DMS53 treated with DMSO at 0.1 percent for 48 hours (cell line): ENCODE results near the gene DENND1A.
"Not testable (repeated sequence)": the region's sequence is repeated elsewhere in the genome, so short reads cannot be mapped to it uniquely, and the experiment has no call there.

Experiments
- DNase-seq: peaks from one replicate; lab custom pipeline; 2025; ENCODE audit not compliant: unreplicated experiment; lab: John Stamatoyannopoulos, UW

DENND1A gene

GRCh38 chr9:123447934-123448646 lies 481.8 kb downstream of the DENND1A start:
- DNase-seq = no peak

- no peak for DNase-seq
Observed at GRCh38 chr9:123445981-123446610, 483.8 kb downstream of the DENND1A start.

GRCh38 chr9:123445116-123445515 lies 484.8 kb downstream of the DENND1A start:
- no peak for DNase-seq

- DNase-seq = no peak
Observed at GRCh38 chr9:123441769-123442168, 488.2 kb downstream of the DENND1A start.

DNA sequence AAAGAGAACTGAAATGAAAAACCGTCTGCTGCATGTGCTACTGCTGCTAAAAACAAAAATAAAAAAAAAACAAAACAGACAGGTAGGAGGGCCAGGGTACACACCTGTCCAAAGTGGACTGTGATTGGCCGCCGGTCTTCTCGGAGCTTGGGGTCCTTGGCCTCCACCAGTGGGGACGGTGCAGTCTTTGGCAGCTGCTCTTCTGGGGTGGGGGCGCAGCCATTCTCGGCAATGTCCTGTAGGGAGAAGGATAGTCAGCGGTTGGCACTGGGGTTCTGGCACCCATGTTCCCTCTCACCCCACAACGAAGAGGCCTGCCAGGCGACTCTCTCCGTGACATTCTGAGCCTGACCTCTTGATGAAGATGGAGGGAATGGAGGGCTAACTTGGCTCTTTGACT lies 489.7 kb downstream of the DENND1A start:
- DNase-seq = no peak

GRCh38 chr9:123438821-123439220 lies 491.1 kb downstream of the DENND1A start:
- DNase-seq = no peak

DNA sequence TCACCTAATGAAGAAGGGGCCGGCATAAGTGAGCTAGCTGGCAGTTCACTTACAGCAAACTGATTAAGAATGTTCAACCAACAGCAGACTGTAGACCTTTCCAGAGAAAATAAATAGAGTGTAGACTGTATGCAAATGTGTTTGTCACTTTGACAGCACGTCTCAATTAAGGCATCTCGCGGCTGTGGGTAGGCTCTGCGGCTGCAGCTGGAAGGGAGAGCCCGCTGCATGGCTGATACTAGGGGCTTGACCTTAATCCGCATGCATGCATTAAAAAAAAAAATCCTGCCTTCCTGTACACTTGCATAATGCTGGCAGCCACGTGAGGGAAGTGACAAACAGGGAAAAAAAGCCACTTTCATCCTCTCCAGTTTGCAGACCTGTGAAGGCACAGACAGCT lies 491.6 kb downstream of the DENND1A start:
- no peak for DNase-seq

- no peak for DNase-seq
Observed at GRCh38 chr9:123437201-123437600, 492.7 kb downstream of the DENND1A start.

DNA sequence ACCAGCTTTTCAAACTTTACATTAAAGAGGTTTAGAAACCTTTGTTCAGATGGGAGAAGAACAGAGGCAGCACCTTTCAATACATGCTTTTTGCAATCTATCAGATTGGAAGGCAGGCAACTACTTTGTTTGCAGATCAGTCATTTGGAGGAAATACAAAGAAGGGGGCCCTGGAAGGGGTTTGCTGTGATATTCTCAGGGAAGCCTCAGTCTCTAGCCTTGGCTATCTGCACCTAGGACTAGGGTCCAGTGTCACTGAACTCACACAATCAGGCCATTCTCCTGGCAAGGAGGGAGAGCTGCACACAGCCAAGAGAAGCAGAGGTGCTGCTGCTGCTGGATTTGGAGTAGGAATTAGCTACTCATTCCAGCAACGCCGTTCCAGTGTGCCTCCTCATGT lies 494.5 kb downstream of the DENND1A start:
- no peak for DNase-seq

- DNase-seq = no peak
Observed at GRCh38 chr9:123434619-123435240, 495.2 kb downstream of the DENND1A start.

GRCh38 chr9:123432331-123433236 lies 497.3 kb downstream of the DENND1A start:
- no peak for DNase-seq

- DNase-seq = no peak
Observed at GRCh38 chr9:123431581-123431980, 498.3 kb downstream of the DENND1A start.

GRCh38 chr9:123428450-123428849 lies 501.5 kb downstream of the DENND1A start:
- DNase-seq = not testable (repeated sequence)

DNA sequence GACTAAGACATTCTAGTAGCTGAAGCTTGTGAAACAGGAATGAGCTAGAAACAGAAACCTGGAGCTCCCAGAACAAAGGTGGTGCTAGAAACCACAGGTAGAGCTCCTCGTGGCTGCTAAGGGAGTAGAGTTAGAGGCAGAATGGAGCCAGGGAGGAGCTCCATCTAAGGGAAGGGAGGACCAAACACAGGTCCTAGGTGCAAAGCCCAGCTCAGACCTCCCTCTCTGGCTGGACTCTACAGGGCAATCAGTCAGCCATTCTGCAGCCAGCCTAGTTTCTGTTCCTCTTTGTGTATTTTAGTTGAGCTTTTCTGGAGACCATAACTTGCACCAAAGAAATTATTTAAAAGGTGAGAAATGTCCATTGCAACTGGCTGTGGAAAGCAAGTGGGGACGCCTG lies 503.5 kb downstream of the DENND1A start:
- no peak for DNase-seq

DNA sequence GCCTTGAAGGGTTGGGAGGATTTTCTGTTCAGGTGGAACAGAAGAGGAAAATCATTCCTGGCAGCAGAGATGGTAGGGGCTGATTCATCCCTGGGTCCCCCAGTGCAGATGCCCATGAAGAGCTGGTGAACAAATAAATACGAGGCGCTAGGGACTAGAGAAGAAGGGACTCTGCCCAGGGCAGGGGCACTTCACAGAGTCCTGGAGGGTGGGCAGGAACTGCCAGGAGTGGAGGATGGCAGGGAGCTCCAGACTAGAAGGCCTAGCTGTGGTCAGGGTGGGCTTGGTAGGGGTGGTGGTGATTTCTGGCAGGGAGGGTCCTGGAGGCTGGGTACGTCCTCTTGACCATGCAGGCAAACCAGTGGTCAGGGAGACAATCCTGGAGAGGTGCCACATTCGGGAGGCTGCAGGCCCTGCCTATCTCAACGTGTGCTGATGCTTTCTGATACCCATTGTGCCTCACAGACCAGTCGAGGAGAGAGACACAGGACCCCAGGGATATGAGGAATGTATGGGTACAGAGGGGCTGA lies 504.0 kb downstream of the DENND1A start:
- no peak for DNase-seq

DNA sequence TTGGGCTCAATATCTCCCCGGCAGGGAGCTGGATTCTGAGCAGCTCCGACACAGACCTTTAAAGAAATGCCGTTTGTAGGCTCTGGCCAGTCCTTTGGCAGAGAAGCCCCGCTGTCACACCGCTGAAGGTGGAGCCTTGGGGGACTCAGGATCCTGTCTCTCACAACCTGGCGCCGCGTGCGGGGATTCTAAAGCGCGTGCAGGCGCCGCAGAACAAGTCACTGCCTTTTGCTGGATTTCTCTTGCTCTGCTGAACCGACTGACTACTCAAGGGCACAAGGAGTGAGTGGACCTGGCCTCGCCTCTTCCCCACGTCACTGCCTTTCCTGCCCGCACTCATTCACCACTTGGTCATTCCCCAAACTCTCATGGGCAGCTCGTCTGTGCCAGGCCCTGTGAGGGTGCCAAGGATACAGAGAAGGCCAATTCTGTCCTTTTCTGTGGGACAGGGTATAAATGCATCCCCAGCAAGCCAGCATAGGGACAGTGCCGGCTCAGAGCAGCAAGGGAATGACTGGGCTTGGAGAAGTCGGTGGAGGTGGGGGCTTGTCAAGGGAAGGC lies 504.6 kb downstream of the DENND1A start:
- DNase-seq = no peak

DNA sequence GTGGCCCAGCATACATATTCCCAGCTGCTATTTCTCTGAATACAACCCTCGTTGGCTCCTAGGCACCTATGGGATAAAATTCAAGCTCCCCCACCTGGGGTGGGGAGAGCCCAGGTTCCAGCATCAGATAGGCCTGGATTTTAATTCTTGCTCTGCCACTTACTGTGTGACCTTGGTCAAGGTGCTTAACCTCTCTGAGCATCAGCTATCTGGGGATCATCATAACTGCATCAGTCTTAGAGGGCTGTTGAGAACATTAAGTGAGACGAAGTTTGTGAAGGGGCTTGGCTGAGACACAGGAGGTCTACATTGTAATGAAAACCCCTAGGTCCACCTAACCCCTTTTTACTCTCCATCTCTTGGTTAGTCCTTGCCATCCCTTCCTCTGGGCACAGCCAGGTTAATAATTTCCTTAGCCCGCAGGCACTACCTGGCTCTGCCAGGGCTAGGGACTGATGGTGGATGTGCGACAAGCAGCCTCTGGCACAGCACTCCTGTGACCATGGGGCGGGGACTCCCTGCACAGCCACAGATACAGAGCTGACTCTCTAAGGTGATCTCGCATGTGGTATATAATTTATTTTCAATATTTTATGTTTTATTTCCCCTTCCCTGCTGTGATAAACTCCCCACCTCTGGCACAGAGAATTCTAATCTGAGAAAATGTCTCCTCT lies 505.2 kb downstream of the DENND1A start:
- no peak for DNase-seq

- no peak for DNase-seq
Observed at GRCh38 chr9:123424131-123424530, 505.8 kb downstream of the DENND1A start.

DNA sequence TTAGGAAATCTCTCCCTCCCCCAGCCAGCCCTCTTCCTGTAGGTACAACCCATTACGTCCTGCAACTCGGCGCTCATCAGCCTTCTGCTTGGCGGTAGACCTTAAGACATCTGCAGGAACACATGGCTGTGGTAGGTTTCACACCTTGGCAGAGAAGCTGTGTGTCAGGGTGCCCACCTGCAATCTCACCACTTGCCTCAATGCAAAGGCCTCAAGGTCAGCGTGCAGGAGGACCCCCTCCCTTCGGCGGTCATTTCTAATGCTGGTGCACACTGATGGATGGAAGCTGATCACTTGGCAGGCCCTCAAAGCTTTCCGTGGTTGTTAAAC lies 506.6 kb downstream of the DENND1A start:
- DNase-seq = no peak

GRCh38 chr9:123422635-123423310 lies 507.2 kb downstream of the DENND1A start:
- no peak for DNase-seq
